Measurements from ENCODE around the gene FSHR. TPM values are rescaled to one million over a fixed set of nuclear protein-coding genes. Genes with fewer than 3 reads are reported as not detected.

Gene FSHR
- total and polyA plus RNA-seq, 2 of the 8 experiments (the other 6 are each of a cell fraction or from before 2014, with no cell fraction given): not detected

DNA sequence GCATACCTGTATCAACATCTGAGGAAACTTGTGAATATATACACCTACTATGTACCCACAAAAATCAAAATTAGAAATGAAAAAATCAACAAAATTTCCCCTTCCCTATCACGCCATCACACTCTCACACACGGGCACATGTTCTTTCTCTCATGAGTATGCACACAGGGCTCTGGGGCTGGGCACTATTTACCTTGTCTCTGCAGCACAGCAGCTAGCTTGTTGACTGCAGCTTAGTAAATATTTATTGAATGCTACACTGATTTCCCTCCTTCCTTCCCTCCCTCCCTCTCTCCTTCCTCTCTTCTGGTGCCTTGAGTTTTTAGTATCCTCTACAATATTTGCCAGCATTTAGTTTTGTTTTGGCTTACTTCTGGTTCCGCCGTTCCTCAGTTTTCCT is 216.1 kb downstream of the FSHR start (continued):
- no peak for TF ChIP-seq JUND (IDR thresholded peaks at IDR 0.05; ENCODE audit: low read length)
- TF ChIP-seq POLR2A (IDR thresholded peaks at IDR 0.05; ENCODE audit: control extremely low read depth in 1 of 2, low read depth in 2 of 2, low read length in 2 of 2): no peak
- TF ChIP-seq, protein P1, sequence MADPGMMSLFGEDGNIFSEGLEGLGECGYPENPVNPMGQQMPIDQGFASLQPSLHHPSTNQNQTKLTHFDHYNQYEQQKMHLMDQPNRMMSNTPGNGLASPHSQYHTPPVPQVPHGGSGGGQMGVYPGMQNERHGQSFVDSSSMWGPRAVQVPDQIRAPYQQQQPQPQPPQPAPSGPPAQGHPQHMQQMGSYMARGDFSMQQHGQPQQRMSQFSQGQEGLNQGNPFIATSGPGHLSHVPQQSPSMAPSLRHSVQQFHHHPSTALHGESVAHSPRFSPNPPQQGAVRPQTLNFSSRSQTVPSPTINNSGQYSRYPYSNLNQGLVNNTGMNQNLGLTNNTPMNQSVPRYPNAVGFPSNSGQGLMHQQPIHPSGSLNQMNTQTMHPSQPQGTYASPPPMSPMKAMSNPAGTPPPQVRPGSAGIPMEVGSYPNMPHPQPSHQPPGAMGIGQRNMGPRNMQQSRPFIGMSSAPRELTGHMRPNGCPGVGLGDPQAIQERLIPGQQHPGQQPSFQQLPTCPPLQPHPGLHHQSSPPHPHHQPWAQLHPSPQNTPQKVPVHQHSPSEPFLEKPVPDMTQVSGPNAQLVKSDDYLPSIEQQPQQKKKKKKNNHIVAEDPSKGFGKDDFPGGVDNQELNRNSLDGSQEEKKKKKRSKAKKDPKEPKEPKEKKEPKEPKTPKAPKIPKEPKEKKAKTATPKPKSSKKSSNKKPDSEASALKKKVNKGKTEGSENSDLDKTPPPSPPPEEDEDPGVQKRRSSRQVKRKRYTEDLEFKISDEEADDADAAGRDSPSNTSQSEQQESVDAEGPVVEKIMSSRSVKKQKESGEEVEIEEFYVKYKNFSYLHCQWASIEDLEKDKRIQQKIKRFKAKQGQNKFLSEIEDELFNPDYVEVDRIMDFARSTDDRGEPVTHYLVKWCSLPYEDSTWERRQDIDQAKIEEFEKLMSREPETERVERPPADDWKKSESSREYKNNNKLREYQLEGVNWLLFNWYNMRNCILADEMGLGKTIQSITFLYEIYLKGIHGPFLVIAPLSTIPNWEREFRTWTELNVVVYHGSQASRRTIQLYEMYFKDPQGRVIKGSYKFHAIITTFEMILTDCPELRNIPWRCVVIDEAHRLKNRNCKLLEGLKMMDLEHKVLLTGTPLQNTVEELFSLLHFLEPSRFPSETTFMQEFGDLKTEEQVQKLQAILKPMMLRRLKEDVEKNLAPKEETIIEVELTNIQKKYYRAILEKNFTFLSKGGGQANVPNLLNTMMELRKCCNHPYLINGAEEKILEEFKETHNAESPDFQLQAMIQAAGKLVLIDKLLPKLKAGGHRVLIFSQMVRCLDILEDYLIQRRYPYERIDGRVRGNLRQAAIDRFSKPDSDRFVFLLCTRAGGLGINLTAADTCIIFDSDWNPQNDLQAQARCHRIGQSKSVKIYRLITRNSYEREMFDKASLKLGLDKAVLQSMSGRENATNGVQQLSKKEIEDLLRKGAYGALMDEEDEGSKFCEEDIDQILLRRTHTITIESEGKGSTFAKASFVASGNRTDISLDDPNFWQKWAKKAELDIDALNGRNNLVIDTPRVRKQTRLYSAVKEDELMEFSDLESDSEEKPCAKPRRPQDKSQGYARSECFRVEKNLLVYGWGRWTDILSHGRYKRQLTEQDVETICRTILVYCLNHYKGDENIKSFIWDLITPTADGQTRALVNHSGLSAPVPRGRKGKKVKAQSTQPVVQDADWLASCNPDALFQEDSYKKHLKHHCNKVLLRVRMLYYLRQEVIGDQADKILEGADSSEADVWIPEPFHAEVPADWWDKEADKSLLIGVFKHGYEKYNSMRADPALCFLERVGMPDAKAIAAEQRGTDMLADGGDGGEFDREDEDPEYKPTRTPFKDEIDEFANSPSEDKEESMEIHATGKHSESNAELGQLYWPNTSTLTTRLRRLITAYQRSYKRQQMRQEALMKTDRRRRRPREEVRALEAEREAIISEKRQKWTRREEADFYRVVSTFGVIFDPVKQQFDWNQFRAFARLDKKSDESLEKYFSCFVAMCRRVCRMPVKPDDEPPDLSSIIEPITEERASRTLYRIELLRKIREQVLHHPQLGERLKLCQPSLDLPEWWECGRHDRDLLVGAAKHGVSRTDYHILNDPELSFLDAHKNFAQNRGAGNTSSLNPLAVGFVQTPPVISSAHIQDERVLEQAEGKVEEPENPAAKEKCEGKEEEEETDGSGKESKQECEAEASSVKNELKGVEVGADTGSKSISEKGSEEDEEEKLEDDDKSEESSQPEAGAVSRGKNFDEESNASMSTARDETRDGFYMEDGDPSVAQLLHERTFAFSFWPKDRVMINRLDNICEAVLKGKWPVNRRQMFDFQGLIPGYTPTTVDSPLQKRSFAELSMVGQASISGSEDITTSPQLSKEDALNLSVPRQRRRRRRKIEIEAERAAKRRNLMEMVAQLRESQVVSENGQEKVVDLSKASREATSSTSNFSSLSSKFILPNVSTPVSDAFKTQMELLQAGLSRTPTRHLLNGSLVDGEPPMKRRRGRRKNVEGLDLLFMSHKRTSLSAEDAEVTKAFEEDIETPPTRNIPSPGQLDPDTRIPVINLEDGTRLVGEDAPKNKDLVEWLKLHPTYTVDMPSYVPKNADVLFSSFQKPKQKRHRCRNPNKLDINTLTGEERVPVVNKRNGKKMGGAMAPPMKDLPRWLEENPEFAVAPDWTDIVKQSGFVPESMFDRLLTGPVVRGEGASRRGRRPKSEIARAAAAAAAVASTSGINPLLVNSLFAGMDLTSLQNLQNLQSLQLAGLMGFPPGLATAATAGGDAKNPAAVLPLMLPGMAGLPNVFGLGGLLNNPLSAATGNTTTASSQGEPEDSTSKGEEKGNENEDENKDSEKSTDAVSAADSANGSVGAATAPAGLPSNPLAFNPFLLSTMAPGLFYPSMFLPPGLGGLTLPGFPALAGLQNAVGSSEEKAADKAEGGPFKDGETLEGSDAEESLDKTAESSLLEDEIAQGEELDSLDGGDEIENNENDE (IDR thresholded peaks at IDR 0.05; ENCODE audit: insufficient replicate concordance, low read length): no peak
- TF ChIP-seq SIRT6 (IDR thresholded peaks at IDR 0.05; ENCODE audit: low read length): no peak
- no peak for TF ChIP-seq CREB1 (IDR thresholded peaks at IDR 0.05)
- no peak for TF ChIP-seq KDM1A (IDR thresholded peaks at IDR 0.05; ENCODE audit: borderline replicate concordance, low read length)
- no peak for TF ChIP-seq SP2 (IDR thresholded peaks at IDR 0.05; ENCODE audit: low read length)
- no peak for TF ChIP-seq BCL11A (IDR thresholded peaks at IDR 0.05; ENCODE audit: low read depth in 2 of 2, low read length in 2 of 2)
